Large intestine (tissue), 3 donors: ENCODE measurements around the gene BMP7. TPM values are rescaled to one million over a fixed set of nuclear protein-coding genes. Genes with fewer than 3 reads are reported as not detected.

Source experiments
- DNase-seq, 2 donors: peaks; one replicate each; pipeline versions ENCODE4 v3.0.0 to v3.0.0-alpha.2; 2013
- H3K27ac ChIP-seq: one replicate; pipeline ENCODE4 v1.5.1; 2013; ENCODE audit warnings: low read length
- H3K27me3 ChIP-seq: 2 replicates; pipeline ENCODE4 v1.6.1; 2013; ENCODE audit warnings: low read length; ENCODE audit not compliant: control insufficient read depth, insufficient read depth
- H3K36me3 ChIP-seq: 2 replicates; pipeline ENCODE4 v1.6.1; 2013; ENCODE audit warnings: low read length; ENCODE audit not compliant: control insufficient read depth, insufficient read depth
- H3K4me1 ChIP-seq: one replicate; pipeline ENCODE4 v1.6.1; 2013; ENCODE audit warnings: low read length; ENCODE audit not compliant: control insufficient read depth, insufficient read depth
- H3K4me3 ChIP-seq: one replicate; pipeline ENCODE4 v1.5.1; 2013; ENCODE audit warnings: low read length
- H3K9me3 ChIP-seq: one replicate; pipeline ENCODE4 v1.6.1; 2013; ENCODE audit warnings: mild to moderate bottlenecking, low read depth, low read length, moderate library complexity; ENCODE audit not compliant: control insufficient read depth
- WGBS: methylation state at CpG from one replicate; pipeline ENCODE4 v1.1.5; 2013; ENCODE audit warnings: low lambda C conversion rate; ENCODE audit not compliant: insufficient coverage; 5-methylcytosine and 5-hydroxymethylcytosine counted together
- polyA plus RNA-seq: library from polyadenylated mRNA; unstranded; fragments of 120-200 nt; gene quantifications from one replicate; pipeline ENCODE4 v1.2.1, GENCODE V29; 2013

The BMP7 gene
- polyA plus RNA-seq, 1 donor, result 3.0 TPM

DNA sequence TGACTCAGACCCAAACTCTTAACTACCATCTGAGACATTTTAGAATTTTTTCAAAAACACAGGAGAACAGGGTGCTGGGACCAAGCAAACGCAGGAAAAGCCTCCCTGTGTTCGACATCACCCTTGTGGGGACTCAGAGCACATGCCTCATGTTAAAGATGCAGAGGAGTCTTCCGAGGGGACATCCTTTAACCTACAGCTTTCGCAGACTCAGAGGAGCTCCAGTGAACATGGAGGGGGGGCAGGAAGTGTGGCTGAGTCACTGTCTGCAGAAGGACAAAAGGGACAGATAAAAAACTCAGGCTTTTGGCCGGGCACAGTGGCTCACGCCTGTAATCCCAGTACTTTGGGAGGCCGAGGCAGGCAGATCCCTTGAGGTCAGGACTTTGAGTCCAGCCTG, 15.1 kb downstream of the BMP7 start:
- no peak overlapping the region for H3K27ac ChIP-seq
- H3K9me3 ChIP-seq, result no peaks in the 10 kb centered on the region
- 92% methylated on average over 2 of the region's 7 CpGs for WGBS
- no peak overlapping the region for H3K4me3 ChIP-seq
- no peaks in the 10 kb centered on the region for H3K4me1 ChIP-seq
- H3K27me3 ChIP-seq, result no peaks in the 10 kb centered on the region
- H3K36me3 ChIP-seq, result no peaks in the 10 kb centered on the region
- DNase-seq, result no peak

DNA sequence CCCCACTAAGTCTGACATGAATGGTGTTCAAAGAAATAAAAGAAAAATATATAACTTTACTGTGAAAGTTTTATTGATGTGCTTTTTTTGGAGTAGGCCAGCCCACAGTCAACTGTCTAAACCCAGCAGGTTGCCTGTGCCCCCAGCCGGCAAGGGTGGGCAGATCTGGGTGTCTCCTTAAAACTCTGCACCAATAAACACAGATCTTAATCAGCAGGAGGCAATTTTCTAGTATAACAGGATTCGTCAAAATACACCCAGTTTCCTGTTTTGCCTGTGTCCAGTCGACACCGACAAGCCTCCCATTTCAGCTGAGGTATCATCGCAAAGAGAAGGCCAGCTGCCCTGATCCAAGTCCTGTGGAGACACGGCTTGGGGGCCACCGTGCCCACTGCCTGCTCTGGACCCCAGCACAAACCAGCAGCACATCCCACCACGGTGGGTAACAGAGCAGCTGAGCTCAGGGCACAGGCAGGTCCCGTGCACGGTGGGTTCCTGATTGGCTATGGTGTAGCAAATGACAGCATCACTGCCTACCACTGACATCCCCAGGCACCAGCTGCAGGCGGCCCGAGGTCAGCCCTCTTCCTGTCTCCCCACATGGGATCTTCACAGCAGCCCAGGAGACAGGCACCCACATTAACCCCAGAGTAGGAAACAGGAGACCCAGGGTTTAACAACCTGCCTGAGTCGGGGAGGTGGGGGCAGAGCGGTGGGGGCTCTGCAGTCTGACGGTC, 15.7 kb downstream of the BMP7 start:
- WGBS, result no CpG with 5 or more reads among the region's 15 CpGs
- Histone ChIP-seq H3K4me1 (no peaks in the 10 kb centered on the region), H3K9me3 (no peaks in the 10 kb centered on the region), H3K27me3 (no peaks in the 10 kb centered on the region), H3K27ac (no peak overlapping the region), H3K4me3 (no peak overlapping the region), H3K36me3 (no peaks in the 10 kb centered on the region)
- no peak for DNase-seq

DNA sequence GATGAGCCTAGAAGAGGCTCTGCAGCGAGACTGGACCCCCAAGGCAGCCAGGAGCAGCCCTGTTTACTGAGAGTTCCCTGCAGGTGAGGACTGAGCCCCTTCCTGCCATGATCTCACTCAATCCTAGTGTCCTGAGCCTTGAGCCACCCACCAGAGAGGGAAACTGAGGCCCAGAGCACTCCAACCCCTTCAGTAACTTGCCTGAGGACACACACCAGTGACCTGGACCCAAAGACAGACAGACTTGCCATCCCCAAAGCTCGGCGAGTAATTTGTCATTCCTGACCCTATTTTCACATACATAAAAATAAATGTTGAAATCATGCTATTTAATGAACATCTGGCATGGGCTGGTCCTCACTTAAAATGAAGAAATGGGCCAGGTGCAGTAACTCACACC, 16.7 kb downstream of the BMP7 start:
- Histone ChIP-seq H3K4me1 (no peaks in the 10 kb centered on the region), H3K36me3 (no peaks in the 10 kb centered on the region), H3K4me3 (no peak overlapping the region), H3K27me3 (no peaks in the 10 kb centered on the region), H3K9me3 (no peaks in the 10 kb centered on the region), H3K27ac (no peak overlapping the region)
- DNase-seq, result no peak
- WGBS, result no CpG with 5 or more reads among the region's 3 CpGs

DNA sequence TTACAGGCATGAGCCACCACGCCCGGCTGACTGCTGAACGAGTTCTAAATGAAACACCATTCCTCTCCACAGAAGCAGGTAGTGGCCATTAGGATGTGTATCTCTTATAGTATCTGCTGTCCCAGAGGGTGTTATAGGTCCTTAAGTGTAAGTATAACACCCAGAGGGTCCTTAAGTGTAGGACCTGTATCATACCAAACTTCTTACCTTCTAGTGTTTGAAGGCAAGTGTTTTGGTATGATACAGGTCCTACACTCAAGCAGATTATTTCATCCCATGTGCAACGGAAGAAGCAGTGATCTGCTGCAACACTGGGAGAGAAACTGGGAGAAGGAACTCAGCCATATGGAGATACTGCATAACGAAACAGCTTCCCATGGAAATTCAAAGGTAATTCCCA, 17.4 kb downstream of the BMP7 start:
- Histone ChIP-seq H3K4me3 (no peak overlapping the region), H3K9me3 (no peaks in the 10 kb centered on the region), H3K27ac (no peak overlapping the region), H3K4me1 (no peaks in the 10 kb centered on the region), H3K27me3 (no peaks in the 10 kb centered on the region), H3K36me3 (no peaks in the 10 kb centered on the region)
- DNase-seq, result no peak
- no CpG with 5 or more reads among the region's 5 CpGs for WGBS

DNA sequence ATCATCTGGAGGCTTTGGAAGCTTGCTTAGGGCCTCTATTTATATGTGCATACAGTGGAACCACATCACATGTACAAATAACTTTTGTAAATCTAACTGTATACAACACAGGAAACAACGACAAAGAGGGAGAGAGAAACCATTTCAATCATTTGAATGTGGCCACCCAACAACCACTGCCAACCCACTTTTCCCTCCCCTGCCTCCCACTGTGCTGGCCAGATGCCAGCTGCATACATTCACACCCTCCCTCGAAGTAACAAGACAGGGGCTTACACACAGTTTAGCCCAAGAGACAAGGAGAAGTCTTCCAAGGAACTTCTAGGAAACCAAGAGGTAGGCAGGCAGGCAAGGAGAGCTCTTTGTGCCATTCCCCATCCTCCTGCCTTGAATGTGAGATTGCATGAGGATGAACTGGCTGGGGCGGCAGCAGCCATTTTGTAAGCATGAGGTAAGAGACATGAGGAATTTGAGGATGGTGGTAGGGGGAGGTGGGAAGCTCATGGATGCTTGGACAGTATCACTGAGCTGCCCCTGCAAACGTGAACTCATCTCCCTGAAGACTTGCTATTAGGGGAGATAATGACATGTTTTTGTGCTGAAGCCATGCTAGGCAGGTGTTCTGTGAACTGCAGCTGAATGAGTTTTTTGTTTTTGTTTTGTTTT, 18.2 kb downstream of the BMP7 start:
- Histone ChIP-seq H3K36me3 (no peaks in the 10 kb centered on the region), H3K9me3 (no peaks in the 10 kb centered on the region), H3K27me3 (no peaks in the 10 kb centered on the region), H3K4me1 (no peaks in the 10 kb centered on the region), H3K4me3 (no peak overlapping the region), H3K27ac (no peak overlapping the region)
- WGBS, result no CpG with 5 or more reads among the region's 4 CpGs
- DNase-seq, result no peak

DNA sequence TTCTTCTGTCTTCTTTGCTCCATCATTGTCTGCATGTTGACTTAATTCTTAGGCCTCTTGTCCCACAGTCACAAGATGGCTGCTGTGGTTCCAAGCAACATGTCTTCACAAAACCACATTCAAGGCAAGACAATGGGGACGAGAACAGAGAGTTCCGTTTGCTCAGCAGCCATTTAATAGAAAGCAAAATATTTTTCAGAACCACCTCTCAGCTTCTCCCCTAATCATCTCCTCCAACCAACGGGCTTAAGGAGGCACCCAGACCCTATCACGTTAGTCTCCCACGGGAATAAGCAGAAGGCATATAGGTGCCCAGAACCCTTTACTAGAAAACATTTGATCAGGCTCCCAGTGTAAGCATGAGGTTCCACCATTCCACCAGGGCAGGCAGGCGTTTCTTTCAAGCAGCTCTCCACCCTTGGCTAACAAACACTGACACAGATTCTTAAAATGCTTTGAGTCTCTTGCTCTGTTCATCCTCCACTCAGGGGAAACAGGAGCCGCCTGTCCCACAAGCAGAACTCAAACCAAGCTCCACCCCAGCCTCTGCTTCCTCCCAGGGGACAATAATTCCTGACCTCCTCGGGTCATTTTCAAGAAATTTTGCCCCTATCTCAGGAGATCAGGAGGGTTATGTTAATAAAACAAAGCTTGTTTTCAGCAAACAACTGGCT, 19.0 kb downstream of the BMP7 start:
- no peak overlapping the region for H3K27ac ChIP-seq
- DNase-seq, result no peak
- H3K4me1 ChIP-seq, result no peaks in the 10 kb centered on the region
- H3K27me3 ChIP-seq, result no peaks in the 10 kb centered on the region
- no peaks in the 10 kb centered on the region for H3K36me3 ChIP-seq
- WGBS, result no CpG with 5 or more reads among the region's 8 CpGs
- H3K9me3 ChIP-seq, result no peaks in the 10 kb centered on the region
- no peak overlapping the region for H3K4me3 ChIP-seq

DNA sequence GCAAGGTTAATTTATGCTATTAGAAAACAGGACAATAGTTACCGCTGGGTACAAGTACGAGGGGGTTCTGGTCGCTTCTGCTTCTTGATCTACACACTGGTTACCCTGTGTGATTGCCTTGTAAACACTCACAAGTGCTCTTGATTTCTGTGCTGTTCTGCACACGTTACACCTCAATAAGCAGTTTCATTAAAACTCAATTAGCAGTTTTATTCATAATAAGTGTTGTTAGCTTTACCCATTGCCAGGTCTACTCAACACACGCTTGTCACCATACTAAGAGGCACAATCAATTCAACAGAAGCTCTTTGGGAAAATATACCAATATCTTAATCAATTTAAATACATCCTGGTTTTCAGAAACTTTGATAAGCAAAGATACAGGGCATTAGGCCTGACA, 20.4 kb downstream of the BMP7 start:
- Histone ChIP-seq H3K4me1 (no peaks in the 10 kb centered on the region), H3K27ac (no peak overlapping the region), H3K9me3 (no peaks in the 10 kb centered on the region), H3K36me3 (no peaks in the 10 kb centered on the region), H3K4me3 (no peak overlapping the region), H3K27me3 (no peaks in the 10 kb centered on the region)
- 93% methylated on average over 3 of the region's 5 CpGs for WGBS
- DNase-seq, result no peak

DNA sequence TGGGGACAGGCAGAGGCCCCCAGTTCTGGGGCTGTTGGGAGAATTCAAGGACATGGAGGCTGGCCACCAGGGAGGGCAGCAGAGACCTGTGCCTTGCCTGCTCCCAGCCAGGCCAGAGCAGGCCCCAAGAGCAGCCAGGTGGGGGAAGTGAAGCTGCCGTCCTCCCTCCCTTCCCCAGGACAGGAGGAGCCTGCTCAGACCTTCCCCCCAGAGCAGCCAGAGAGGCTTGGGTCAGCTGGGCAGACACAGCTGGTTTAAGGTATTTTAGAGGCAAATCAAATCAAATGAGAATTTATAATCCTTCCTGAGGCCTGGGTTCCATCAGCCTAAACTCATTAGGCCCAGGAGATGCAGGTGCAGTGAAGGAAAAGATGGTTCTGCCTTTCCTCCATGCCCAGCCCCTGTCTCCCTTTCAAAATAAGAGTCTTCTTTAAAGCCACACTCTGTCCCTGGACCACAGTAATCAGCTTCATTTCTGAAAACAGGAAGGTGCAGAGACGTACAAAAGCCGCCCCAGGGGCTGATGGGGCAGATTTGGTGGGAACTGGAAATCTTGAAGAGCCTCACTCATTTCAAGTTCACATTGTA, 21.7 kb downstream of the BMP7 start:
- H3K36me3 ChIP-seq, result no peaks in the 10 kb centered on the region
- H3K27ac ChIP-seq, result no peak overlapping the region
- no peak for DNase-seq
- no peak overlapping the region for H3K4me3 ChIP-seq
- no peaks in the 10 kb centered on the region for H3K27me3 ChIP-seq
- no CpG with 5 or more reads among the region's 3 CpGs for WGBS
- no peaks in the 10 kb centered on the region for H3K9me3 ChIP-seq
- no peaks in the 10 kb centered on the region for H3K4me1 ChIP-seq

DNA sequence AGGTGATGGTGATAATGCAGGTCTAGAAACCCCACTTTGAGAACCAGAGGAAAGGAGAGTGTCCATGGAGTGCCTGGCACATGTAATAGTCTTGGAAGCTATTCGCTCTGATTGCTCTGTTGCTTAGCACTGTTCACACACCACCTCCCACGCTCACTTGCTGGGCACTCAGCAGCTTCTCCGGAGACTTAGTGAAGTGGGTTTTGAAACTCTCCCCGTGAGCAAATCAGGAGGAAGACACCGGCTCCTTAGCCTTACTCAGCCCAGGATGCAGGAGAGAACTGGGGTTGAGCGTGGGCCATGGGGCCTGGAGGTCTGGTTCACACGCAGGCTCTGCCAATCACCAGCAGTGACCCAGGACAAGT, 22.2 kb downstream of the BMP7 start:
- WGBS, result no CpG with 5 or more reads among the region's 7 CpGs
- DNase-seq, result no peak
- H3K27ac ChIP-seq, result no peak overlapping the region
- no peaks in the 10 kb centered on the region for H3K36me3 ChIP-seq
- H3K4me1 ChIP-seq, result no peaks in the 10 kb centered on the region
- no peak overlapping the region for H3K4me3 ChIP-seq
- no peaks in the 10 kb centered on the region for H3K27me3 ChIP-seq
- no peaks in the 10 kb centered on the region for H3K9me3 ChIP-seq

DNA sequence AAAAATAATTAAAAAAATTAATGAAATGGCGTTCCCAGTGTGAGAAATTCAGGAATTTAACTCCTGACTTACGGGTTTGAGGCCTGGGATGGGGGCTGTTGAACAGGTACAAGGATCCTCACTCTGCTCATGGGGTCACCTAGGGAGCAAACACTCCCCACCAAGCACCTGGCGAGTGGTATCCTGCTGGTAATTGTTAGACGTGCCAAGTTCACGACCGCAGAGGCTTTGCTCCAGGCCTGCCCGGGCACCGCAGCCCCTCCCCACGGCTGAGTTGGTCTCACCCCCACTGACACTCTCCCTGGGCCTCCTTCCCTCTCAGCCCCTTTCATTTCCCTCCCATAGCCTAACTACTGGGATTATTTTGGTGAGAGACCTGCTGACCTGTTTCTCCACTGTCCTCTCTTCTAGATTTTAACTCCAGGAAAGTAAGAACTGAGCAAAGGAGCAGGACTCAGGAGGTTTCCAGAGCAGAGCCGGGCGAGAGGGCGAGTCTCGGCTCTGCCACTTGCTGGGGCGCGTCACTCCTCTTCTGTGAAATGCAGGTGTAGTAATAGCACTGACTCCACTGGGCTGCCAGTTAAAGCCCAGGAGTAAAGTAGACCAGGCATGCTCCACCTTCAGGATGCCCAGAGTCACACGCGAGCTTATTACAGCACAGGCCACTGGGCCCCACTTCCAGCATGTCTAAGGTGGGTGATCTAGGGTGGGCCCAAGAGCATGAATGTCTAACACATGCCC, 22.8 kb downstream of the BMP7 start:
- no peaks in the 10 kb centered on the region for H3K27me3 ChIP-seq
- H3K9me3 ChIP-seq, result no peaks in the 10 kb centered on the region
- no peak overlapping the region for H3K4me3 ChIP-seq
- no peaks in the 10 kb centered on the region for H3K4me1 ChIP-seq
- H3K27ac ChIP-seq, result no peak overlapping the region
- 70% methylated on average over 2 of the region's 17 CpGs for WGBS
- no peaks in the 10 kb centered on the region for H3K36me3 ChIP-seq
- no peak for DNase-seq
